Measurements from ENCODE around the gene ACADS. TPM values are rescaled to one million over a fixed set of nuclear protein-coding genes. Genes with fewer than 3 reads are reported as not detected.
A peak's percentile ranks its signal among the peaks of the same experiment; 100 is the strongest.

The ACADS gene
- total RNA-seq, 1 experiment from 2014 or later: 15.9 TPM

GRCh38 chr12:120684523-120684932, 41.1 kb upstream of the ACADS start:
- intact Hi-C loops (cut with micrococcal nuclease; ENCODE audit: unreplicated experiment) (no loop called here), in situ Hi-C loops (cut with HindIII; ENCODE audit: low pct_unique_long_range_greater_than_20kb, low sequenced_read_pairs) (no loop called here)
- CTCF ChIA-PET: interaction anchor here (0.8 kb wide), 1 partner anchor 41 kb away, joined by 10 read pairs; no protein-coding TSS in a partner anchor
- POLR2A ChIA-PET: no interaction called here
- H3K9me3 ChIP-seq (ENCODE audit: control insufficient read depth, insufficient read depth, low read depth, low read length): no peaks in the 10 kb centered on the region
- no peak overlapping the region for H3K27ac ChIP-seq (ENCODE audit: low read length)
- TF ChIP-seq POLR2AphosphoS5 (IDR thresholded peaks at IDR 0.05; ENCODE audit: low read depth, low read length) (no peak), TCF7L2 (IDR thresholded peaks at IDR 0.05; ENCODE audit: low read depth, low read length) (no peak), SIN3A (IDR thresholded peaks at IDR 0.05; ENCODE audit: borderline replicate concordance, insufficient read depth, low read depth, low read length) (no peak), CTCF (IDR thresholded peaks at IDR 0.05) (no peak), REST (IDR thresholded peaks at IDR 0.05; ENCODE audit: insufficient read depth in 1 of 2, low read depth in 2 of 2, low read length in 1 of 2) (no peak)
- H3K27me3 ChIP-seq (ENCODE audit: control insufficient read depth, insufficient read depth, low read length): no peaks in the 10 kb centered on the region
- peaks cover 9% of the 10 kb centered on the region for H3K4me1 ChIP-seq (ENCODE audit: control insufficient read depth, insufficient read depth, low read length)
- no TSS peak for BruUV-seq (replicated peaks)
- ATAC-seq (no peak), DNase-seq (ENCODE audit: low read depth, low spot score) (no peak)
- no peaks in the 10 kb centered on the region; the same call in 1 of the 2 replicates for H3K36me3 ChIP-seq (ENCODE audit: control insufficient read depth, insufficient read depth, low read length)
- no peak overlapping the region for H3K4me3 ChIP-seq (ENCODE audit: low read depth in 2 of 2, low read length in 2 of 2)

GRCh38 chr12:120685522-120685921, 40.1 kb upstream of the ACADS start:
- Histone ChIP-seq H3K36me3 (ENCODE audit: control insufficient read depth, insufficient read depth, low read length) (no peaks in the 10 kb centered on the region; the same call in 1 of the 2 replicates), H3K4me1 (ENCODE audit: control insufficient read depth, insufficient read depth, low read length) (peaks cover 19% of the 10 kb centered on the region), H3K27ac (ENCODE audit: low read length) (peak overlapping the region; percentile 96), H3K4me3 (ENCODE audit: low read depth in 2 of 2, low read length in 2 of 2) (peak overlapping the region; percentile 78 to 91; a peak in 2 of 4 replicates), H3K9me3 (ENCODE audit: control insufficient read depth, insufficient read depth, low read depth, low read length) (no peaks in the 10 kb centered on the region), H3K27me3 (ENCODE audit: control insufficient read depth, insufficient read depth, low read length) (no peaks in the 10 kb centered on the region)
- CTCF ChIA-PET: interaction anchor here (0.8 kb wide), 1 partner anchor 40 kb away, joined by 10 read pairs; no protein-coding TSS in a partner anchor
- intact Hi-C loops (cut with micrococcal nuclease; ENCODE audit: unreplicated experiment): no loop called here
- no TSS peak for BruUV-seq (replicated peaks)
- ATAC-seq (no peak), DNase-seq (ENCODE audit: low read depth, low spot score) (no peak)
- POLR2A ChIA-PET: no interaction called here
- in situ Hi-C loops (cut with HindIII; ENCODE audit: low pct_unique_long_range_greater_than_20kb, low sequenced_read_pairs): no loop called here
- no peak for TF ChIP-seq SIN3A (IDR thresholded peaks at IDR 0.05; ENCODE audit: borderline replicate concordance, insufficient read depth, low read depth, low read length)
- no peak for TF ChIP-seq CTCF (IDR thresholded peaks at IDR 0.05)
- no peak for TF ChIP-seq TCF7L2 (IDR thresholded peaks at IDR 0.05; ENCODE audit: low read depth, low read length)
- TF ChIP-seq POLR2AphosphoS5 (IDR thresholded peaks at IDR 0.05; ENCODE audit: low read depth, low read length): no peak
- no peak for TF ChIP-seq REST (IDR thresholded peaks at IDR 0.05; ENCODE audit: insufficient read depth in 1 of 2, low read depth in 2 of 2, low read length in 1 of 2)
